ENCODE data around the gene CDKAL1.

Gene CDKAL1

GRCh38 chr6:20706238-20706938 lies 172.1 kb downstream of the CDKAL1 start:
- Histone ChIP-seq H2BK12ac (ENCODE audit: low read length) (no peak overlapping the region), H4K91ac (ENCODE audit: low read depth, low read length, poor library complexity) (no peak overlapping the region), H3K79me1 (ENCODE audit: low read depth, low read length) (no peaks in the 10 kb centered on the region), H2BK15ac (ENCODE audit: low read length) (no peak overlapping the region), H4K8ac (ENCODE audit: low read depth, low read length) (no peak overlapping the region), H3K4me3 (ENCODE audit: low read length in 2 of 2) (no peak overlapping the region), H3K18ac (ENCODE audit: low read length) (no peak overlapping the region), H3K23ac (ENCODE audit: low read depth, low read length, poor library complexity) (no peak overlapping the region), H3K4ac (ENCODE audit: low read length) (no peak overlapping the region), H2BK120ac (ENCODE audit: low read depth, low read length) (no peak overlapping the region), H3K9me3 (replicated peaks in 1 of 2; ENCODE audit: control insufficient read depth in 2 of 2, insufficient read depth in 1 of 2, low read depth in 1 of 2, low read length in 2 of 2) (no peaks in the 10 kb centered on the region), H2AFZ (ENCODE audit: low read length) (no peak overlapping the region), H2BK5ac (ENCODE audit: low read length) (no peak overlapping the region), H3K14ac (ENCODE audit: low read length) (no peak overlapping the region), H3K9ac (ENCODE audit: low read depth, low read length, poor library complexity) (no peak overlapping the region), H3K36me3 (replicated peaks in 1 of 2; ENCODE audit: control insufficient read depth in 2 of 2, insufficient read depth in 2 of 2, low read length in 2 of 2) (no peaks in the 10 kb centered on the region), H3K27me3 (ENCODE audit: control insufficient read depth in 3 of 3, insufficient read depth in 3 of 3, low read depth in 1 of 3, low read length in 3 of 3) (no peaks in the 10 kb centered on the region), H2AK5ac (ENCODE audit: low read depth, low read length) (no peak overlapping the region), H3K4me1 (ENCODE audit: control insufficient read depth in 2 of 2, insufficient read depth in 1 of 2, low read depth in 1 of 2, low read length in 2 of 2) (peaks cover 0 to 2% of the 10 kb centered on the region in 2 donors), H3K27ac (replicated peaks; ENCODE audit: low read length) (no peak overlapping the region), H3K4me2 (ENCODE audit: insufficient read depth, low read length, poor library complexity, severe bottlenecking) (no peak overlapping the region)
- no peak for DNase-seq (ENCODE audit: low spot score)
- WGBS, 2 donors (ENCODE audit: extremely low coverage in 2 of 2, insufficient read length in 2 of 2, insufficient replicate concordance in 1 of 2) = no CpG with 5 or more reads among the region's 1 CpG

- no peaks in the 10 kb centered on the region for H3K36me3 ChIP-seq (replicated peaks in 1 of 2; ENCODE audit: control insufficient read depth in 2 of 2, insufficient read depth in 2 of 2, low read length in 2 of 2)
- H3K4ac ChIP-seq (ENCODE audit: low read length) = no peak overlapping the region
- DNase-seq (ENCODE audit: low spot score) = no peak
- no peak overlapping the region for H4K8ac ChIP-seq (ENCODE audit: low read depth, low read length)
- no peak overlapping the region for H2BK12ac ChIP-seq (ENCODE audit: low read length)
- no peak overlapping the region for H4K91ac ChIP-seq (ENCODE audit: low read depth, low read length, poor library complexity)
- no peak overlapping the region for H3K23ac ChIP-seq (ENCODE audit: low read depth, low read length, poor library complexity)
- no peak overlapping the region for H3K18ac ChIP-seq (ENCODE audit: low read length)
- peaks cover 0 to 2% of the 10 kb centered on the region in 2 donors for H3K4me1 ChIP-seq (ENCODE audit: control insufficient read depth in 2 of 2, insufficient read depth in 1 of 2, low read depth in 1 of 2, low read length in 2 of 2)
- H3K14ac ChIP-seq (ENCODE audit: low read length) = no peak overlapping the region
- H2BK15ac ChIP-seq (ENCODE audit: low read length) = no peak overlapping the region
- H3K9me3 ChIP-seq (replicated peaks in 1 of 2; ENCODE audit: control insufficient read depth in 2 of 2, insufficient read depth in 1 of 2, low read depth in 1 of 2, low read length in 2 of 2) = no peaks in the 10 kb centered on the region
- no peak overlapping the region for H2AK5ac ChIP-seq (ENCODE audit: low read depth, low read length)
- H2BK120ac ChIP-seq (ENCODE audit: low read depth, low read length) = no peak overlapping the region
- no peaks in the 10 kb centered on the region for H3K27me3 ChIP-seq (ENCODE audit: control insufficient read depth in 3 of 3, insufficient read depth in 3 of 3, low read depth in 1 of 3, low read length in 3 of 3)
- no peak overlapping the region for H2AFZ ChIP-seq (ENCODE audit: low read length)
- H3K4me3 ChIP-seq (ENCODE audit: low read length in 2 of 2) = no peak overlapping the region
- no CpG with 5 or more reads among the region's 2 CpGs for WGBS, 2 donors (ENCODE audit: extremely low coverage in 2 of 2, insufficient read length in 2 of 2, insufficient replicate concordance in 1 of 2)
- no peak overlapping the region for H2BK5ac ChIP-seq (ENCODE audit: low read length)
- no peaks in the 10 kb centered on the region for H3K79me1 ChIP-seq (ENCODE audit: low read depth, low read length)
- no peak overlapping the region for H3K27ac ChIP-seq (replicated peaks; ENCODE audit: low read length)
- no peak overlapping the region for H3K9ac ChIP-seq (ENCODE audit: low read depth, low read length, poor library complexity)
- no peak overlapping the region for H3K4me2 ChIP-seq (ENCODE audit: insufficient read depth, low read length, poor library complexity, severe bottlenecking)
Observed at GRCh38 chr6:20706939-20707485, 172.8 kb downstream of the CDKAL1 start.

GRCh38 chr6:20707870-20708269 lies 173.6 kb downstream of the CDKAL1 start:
- no CpG with 5 or more reads among the region's 2 CpGs for WGBS, 2 donors (ENCODE audit: extremely low coverage in 2 of 2, insufficient read length in 2 of 2, insufficient replicate concordance in 1 of 2)
- Histone ChIP-seq H2AK5ac (ENCODE audit: low read depth, low read length) (no peak overlapping the region), H2BK15ac (ENCODE audit: low read length) (no peak overlapping the region), H4K91ac (ENCODE audit: low read depth, low read length, poor library complexity) (no peak overlapping the region), H3K23ac (ENCODE audit: low read depth, low read length, poor library complexity) (no peak overlapping the region), H3K14ac (ENCODE audit: low read length) (no peak overlapping the region), H3K36me3 (replicated peaks in 1 of 2; ENCODE audit: control insufficient read depth in 2 of 2, insufficient read depth in 2 of 2, low read length in 2 of 2) (no peaks in the 10 kb centered on the region), H3K9me3 (replicated peaks in 1 of 2; ENCODE audit: control insufficient read depth in 2 of 2, insufficient read depth in 1 of 2, low read depth in 1 of 2, low read length in 2 of 2) (no peaks in the 10 kb centered on the region), H3K79me1 (ENCODE audit: low read depth, low read length) (no peaks in the 10 kb centered on the region), H3K27me3 (ENCODE audit: control insufficient read depth in 3 of 3, insufficient read depth in 3 of 3, low read depth in 1 of 3, low read length in 3 of 3) (no peaks in the 10 kb centered on the region), H4K8ac (ENCODE audit: low read depth, low read length) (no peak overlapping the region), H3K4ac (ENCODE audit: low read length) (no peak overlapping the region), H2BK5ac (ENCODE audit: low read length) (no peak overlapping the region), H3K18ac (ENCODE audit: low read length) (no peak overlapping the region), H3K27ac (replicated peaks; ENCODE audit: low read length) (no peak overlapping the region), H3K9ac (ENCODE audit: low read depth, low read length, poor library complexity) (no peak overlapping the region), H2BK12ac (ENCODE audit: low read length) (no peak overlapping the region), H3K4me3 (ENCODE audit: low read length in 2 of 2) (no peak overlapping the region), H3K4me1 (ENCODE audit: control insufficient read depth in 2 of 2, insufficient read depth in 1 of 2, low read depth in 1 of 2, low read length in 2 of 2) (peaks cover 0 to 2% of the 10 kb centered on the region in 2 donors), H2AFZ (ENCODE audit: low read length) (no peak overlapping the region), H3K4me2 (ENCODE audit: insufficient read depth, low read length, poor library complexity, severe bottlenecking) (no peak overlapping the region), H2BK120ac (ENCODE audit: low read depth, low read length) (no peak overlapping the region)
- no peak for DNase-seq (ENCODE audit: low spot score)

- Histone ChIP-seq H3K4me3 (ENCODE audit: low read length in 2 of 2) (no peak overlapping the region), H2AFZ (ENCODE audit: low read length) (no peak overlapping the region), H2BK5ac (ENCODE audit: low read length) (no peak overlapping the region), H3K18ac (ENCODE audit: low read length) (no peak overlapping the region), H3K4me1 (ENCODE audit: control insufficient read depth in 2 of 2, insufficient read depth in 1 of 2, low read depth in 1 of 2, low read length in 2 of 2) (peaks cover 0 to 2% of the 10 kb centered on the region in 2 donors), H4K8ac (ENCODE audit: low read depth, low read length) (no peak overlapping the region), H3K14ac (ENCODE audit: low read length) (no peak overlapping the region), H3K23ac (ENCODE audit: low read depth, low read length, poor library complexity) (no peak overlapping the region), H2AK5ac (ENCODE audit: low read depth, low read length) (no peak overlapping the region), H2BK120ac (ENCODE audit: low read depth, low read length) (no peak overlapping the region), H3K9ac (ENCODE audit: low read depth, low read length, poor library complexity) (no peak overlapping the region), H3K27ac (replicated peaks; ENCODE audit: low read length) (no peak overlapping the region), H3K4me2 (ENCODE audit: insufficient read depth, low read length, poor library complexity, severe bottlenecking) (no peak overlapping the region), H3K79me1 (ENCODE audit: low read depth, low read length) (no peaks in the 10 kb centered on the region), H2BK12ac (ENCODE audit: low read length) (no peak overlapping the region), H3K27me3 (ENCODE audit: control insufficient read depth in 3 of 3, insufficient read depth in 3 of 3, low read depth in 1 of 3, low read length in 3 of 3) (no peaks in the 10 kb centered on the region), H3K9me3 (replicated peaks in 1 of 2; ENCODE audit: control insufficient read depth in 2 of 2, insufficient read depth in 1 of 2, low read depth in 1 of 2, low read length in 2 of 2) (no peaks in the 10 kb centered on the region), H4K91ac (ENCODE audit: low read depth, low read length, poor library complexity) (no peak overlapping the region), H3K36me3 (replicated peaks in 1 of 2; ENCODE audit: control insufficient read depth in 2 of 2, insufficient read depth in 2 of 2, low read length in 2 of 2) (no peaks in the 10 kb centered on the region), H3K4ac (ENCODE audit: low read length) (no peak overlapping the region), H2BK15ac (ENCODE audit: low read length) (no peak overlapping the region)
- DNase-seq (ENCODE audit: low spot score) = no peak
- no CpG with 5 or more reads among the region's 3 CpGs for WGBS, 2 donors (ENCODE audit: extremely low coverage in 2 of 2, insufficient read length in 2 of 2, insufficient replicate concordance in 1 of 2)
Observed at GRCh38 chr6:20708367-20709124, 174.3 kb downstream of the CDKAL1 start.

All from neuronal stem cell (in vitro differentiated cells).